GM19467 (cell line): ENCODE measurements around the gene BRD3.
A peak's percentile ranks its signal among the peaks of the same experiment; 100 is the strongest.
"Not testable (repeated sequence)": the region's sequence is repeated elsewhere in the genome, so short reads cannot be mapped to it uniquely, and the experiment has no call there.

Source experiments
- ATAC-seq: cut with Tn5 transposase; IDR thresholded peaks from one replicate; pipeline ENCODE4 v1.9.1; 2021; ENCODE audit warnings: mild to moderate bottlenecking, moderate library complexity; ENCODE audit not compliant: unreplicated experiment

Gene BRD3

DNA sequence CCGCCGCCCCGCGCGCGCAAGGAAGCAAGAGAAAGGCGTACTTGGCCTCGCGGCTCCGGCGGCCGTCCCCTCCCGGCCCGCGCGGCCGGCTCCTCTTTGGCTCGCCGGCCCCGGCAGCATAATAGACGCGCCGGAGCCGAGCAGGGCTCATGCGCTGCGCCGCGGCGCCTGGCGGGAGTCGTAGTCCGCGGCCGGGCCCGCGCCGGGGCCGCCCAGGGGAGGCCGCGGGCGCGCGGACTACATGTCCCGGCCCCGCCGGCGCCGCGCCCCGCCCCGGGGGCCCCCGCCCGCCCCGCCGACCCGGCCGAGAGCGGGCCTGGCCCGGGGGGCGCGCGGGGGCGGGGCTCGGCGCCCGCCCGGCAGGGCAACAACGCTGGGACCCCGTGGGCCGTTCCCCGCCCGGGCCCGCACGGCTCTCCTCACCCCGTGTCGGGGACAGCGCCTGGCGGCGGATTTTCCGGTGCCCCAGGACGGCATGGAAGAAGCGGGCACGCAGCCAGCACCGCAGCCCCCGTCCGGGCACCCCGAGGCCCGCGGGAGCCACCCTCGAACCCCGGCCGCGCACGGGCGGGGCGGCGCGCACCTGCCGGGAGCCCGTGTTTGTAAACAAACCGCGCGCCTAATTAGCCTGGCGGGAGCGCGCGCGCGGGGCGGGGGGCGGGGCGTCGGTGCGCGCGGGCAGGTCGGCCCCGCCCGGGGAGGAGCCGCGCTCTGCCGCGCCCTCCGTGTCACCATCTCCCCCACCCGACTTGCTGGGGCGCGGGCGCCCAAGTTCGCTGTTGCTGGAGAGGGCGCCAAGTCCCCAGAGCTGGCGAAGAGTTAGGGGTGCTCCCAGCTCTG is at the start of gene BRD3:
BRD3 (minus strand) TSS at position 123 of the 840 bp plus-strand sequence. CDS start 14,549 bp downstream, outside the sequence.
- peak; percentile 67 for ATAC-seq

DNA sequence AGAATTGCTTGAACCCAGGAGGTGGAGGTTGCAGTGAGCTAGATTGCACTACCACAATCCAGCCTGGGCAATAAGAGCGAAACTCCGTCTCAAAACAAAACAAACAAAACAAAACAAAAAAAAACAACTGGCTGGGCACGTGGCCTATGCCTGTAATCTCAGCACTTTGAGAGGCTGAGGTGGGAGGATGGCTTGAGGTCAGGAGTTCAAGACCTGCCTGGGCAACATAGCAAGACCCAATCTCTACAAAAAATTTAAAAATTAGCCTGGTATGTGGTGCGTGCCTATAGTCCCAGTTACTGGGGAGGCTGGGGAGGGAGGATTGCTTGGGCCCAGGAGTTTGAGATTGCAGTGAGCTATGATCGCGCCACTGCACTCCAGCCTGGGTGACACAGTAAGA is 44.7 kb upstream of the BRD3 start:
- no peak for ATAC-seq

DNA sequence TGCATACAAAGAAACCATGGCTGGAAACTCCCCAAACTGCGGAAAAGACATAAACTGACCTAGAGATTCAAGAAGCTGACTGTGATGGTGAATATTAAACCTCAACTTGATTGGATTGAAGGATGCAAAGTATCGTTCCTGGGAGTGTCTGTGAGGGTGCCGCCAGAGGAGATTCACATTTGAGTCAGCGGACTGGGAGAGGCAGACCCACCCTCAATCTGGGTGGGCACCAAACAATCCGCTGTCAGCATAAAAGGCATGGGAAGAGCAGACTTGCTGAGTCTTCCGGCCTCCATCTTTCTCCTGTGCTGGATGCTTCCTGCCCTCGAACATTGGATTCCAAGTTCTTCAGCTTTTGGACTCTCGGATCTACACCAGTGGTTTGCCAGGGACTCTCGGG is 43.2 kb upstream of the BRD3 start:
- no peak for ATAC-seq

DNA sequence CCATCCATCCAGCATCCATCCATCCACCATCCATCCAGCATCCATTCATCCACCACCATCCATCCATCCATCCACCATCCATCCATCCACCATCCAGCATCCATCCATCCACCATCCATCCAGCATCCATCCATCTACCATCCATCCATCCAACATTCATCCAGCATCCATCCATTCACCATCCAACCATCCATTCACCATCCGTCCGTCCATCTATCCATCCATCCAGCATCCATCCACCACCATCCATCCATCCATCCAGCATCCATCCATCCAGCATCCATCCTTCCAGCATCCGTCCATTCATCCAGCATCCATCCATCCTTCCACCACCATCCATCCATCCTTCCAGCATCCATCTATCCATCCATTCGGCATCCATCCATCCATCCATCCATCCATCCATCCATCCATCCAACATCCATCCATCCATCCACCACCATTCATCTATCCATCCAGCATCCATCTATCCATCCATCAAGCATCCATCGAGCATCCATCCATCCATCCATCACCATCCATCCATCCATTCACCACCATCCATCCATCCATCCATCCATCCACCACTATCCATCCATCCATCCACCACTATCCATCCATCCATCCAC is 35.7 kb upstream of the BRD3 start:
- ATAC-seq: no peak

DNA sequence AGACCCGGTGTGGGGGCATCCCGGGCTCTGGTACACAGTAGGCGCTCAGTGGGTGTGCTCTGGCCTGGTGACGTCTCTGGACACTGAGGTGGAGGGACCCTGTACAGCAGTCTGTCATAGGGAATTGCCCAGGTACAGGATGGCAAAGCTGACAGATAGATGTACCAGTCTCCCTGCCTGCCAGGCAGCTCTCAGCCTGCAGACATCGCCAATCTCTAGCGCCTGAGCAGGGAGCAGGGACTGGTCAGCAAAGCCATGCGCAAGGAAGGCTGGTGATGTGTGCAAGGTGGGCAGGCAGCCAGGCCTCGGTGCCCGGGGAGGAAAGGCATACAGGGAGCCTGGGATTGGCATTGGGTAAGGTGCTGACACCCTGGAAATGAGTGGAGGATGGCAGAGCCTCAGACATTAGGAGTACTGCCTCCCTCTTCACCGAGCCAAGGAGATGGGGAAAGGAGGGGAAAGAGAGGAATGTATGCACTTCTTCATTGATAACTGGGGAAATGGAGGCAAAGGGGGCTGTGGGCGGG is 33.9 kb upstream of the BRD3 start:
- ATAC-seq: no peak

DNA sequence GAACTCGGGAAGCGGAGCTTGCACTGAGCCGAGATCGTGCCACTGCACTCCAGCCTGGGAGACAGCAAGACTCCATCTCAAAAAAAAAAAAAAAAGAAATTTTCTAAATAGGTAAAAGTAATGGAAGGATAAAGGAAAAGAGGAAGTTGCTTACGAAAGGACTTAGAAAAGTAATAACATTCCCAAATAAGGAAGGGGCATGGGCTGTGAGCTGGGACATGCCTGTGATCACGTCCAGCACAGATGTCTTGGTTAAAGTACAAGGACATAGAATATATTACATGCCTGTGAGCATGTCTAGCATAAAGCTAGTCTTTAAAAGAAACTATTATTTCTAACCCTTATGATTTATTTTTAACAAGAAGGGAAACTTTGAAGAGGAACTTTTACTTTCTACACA is 33.3 kb upstream of the BRD3 start:
- ATAC-seq: not testable (repeated sequence)

DNA sequence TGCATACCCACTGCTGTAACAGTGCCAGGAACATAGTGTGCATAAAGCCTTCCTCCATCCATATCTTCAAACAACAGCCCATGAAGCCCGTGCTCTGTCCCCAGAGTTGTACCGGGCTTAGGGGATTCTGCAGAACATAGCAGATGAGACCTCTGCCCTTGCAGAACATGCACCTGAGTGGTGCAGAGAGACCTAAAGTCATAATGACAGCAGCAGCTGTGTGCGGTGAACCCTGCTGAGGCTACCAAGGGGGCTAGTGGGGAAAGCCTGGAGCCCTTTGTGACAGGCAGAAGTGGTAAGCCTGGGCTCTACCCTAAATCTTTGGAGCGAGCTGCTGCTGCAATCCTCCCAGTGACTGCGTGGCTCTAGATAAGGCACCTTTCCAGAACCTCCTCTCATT is 32.2 kb upstream of the BRD3 start:
- ATAC-seq: no peak

DNA sequence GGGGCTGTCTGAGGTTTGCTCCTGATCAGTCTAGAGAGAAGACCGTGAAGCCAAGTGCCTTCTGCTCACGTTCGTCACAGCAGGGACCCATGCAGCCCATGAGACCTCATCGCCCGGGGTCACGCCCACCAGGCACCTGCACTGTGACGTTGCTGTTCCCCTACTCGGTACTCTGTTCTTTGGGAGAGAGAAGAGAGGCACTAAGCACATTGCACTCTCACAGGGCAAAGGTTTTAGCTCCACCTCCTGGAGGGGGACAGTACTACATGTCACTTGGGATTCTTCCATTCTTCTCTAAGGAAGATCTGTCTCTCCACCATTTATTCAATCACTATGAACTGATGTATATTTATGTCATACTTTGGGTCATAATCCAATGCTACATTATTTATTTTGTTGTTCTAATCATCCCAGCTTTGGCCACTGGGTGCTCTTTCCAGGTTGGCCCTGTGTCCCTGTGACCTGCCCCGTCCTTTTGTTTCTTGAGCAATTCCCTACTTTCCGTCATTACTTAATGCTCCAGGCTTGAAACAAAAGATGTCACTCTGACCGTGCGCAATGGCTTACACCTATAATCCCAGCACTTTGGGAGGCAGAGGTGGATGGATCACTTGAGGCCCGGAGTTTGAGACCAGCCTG is 31.4 kb upstream of the BRD3 start:
- no peak for ATAC-seq

DNA sequence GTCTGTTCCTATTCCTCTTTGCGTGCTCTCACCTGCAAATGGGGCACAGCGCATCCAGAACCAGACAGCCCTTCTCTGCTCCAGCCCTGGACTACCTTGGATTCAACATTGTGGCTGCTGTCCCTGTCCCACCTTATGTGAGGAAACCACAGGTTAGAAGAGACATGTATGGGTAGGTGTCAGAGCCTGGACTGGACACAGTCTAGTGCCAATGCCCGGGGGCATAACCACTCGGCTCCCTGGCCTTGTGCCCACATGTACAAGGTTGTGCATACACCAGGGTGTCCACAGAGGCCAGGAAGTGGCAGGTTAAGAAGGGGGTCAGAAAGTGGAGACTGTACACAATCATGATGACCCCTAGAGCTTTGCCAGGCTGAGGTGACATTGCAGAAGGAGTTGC is 22.1 kb upstream of the BRD3 start:
- ATAC-seq: no peak

DNA sequence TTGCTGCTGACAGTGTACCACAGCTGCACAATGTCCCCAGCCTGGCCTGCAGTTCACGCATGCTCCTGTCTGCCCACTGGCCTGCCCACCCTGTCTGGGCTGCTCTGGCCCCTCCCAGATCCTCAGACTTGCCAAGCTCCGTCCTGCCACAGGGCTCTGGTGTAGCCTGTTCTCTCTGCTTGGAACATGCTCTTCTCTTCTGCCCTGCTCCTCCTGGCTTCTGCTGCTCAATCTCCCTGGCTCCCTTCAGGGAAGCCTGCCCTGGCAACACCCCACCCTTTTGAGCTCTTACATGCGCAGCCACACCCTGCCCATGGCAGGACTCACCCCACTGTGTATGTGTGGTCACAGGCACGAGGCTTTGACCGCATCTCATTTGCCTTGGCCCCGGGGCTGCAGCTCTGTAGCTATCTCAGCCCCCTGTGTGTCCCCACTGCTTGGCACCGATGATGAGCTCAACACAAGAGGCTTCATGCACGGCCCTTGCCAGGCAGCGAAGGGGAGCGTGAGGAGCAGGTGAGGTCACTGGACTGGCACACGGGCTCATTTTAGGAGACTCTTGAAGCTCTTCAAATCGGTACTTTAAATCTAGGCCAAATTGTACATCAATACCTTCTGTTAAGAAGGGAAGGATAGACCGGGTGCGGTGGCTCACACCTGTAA is 20.4 kb upstream of the BRD3 start:
- no peak for ATAC-seq

DNA sequence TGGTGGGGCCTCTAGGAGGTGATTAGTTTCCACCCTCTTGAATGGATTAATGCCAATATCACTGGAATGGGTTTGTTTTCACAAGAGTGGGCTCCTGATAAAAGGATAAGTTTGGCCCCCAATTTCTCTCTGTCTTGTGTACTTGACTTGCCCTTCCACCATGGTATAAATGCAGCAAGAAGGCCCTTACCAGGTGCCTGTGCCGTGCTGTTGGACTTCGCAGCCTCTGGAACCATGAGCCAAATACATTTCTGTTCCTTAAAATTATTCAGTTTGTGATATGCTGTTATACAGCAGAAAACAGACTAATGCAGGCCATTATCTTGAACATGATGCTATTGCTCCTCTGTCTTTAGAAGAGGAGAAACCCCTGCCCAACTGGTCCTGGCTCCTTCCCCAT is 17.8 kb upstream of the BRD3 start:
- no peak for ATAC-seq

DNA sequence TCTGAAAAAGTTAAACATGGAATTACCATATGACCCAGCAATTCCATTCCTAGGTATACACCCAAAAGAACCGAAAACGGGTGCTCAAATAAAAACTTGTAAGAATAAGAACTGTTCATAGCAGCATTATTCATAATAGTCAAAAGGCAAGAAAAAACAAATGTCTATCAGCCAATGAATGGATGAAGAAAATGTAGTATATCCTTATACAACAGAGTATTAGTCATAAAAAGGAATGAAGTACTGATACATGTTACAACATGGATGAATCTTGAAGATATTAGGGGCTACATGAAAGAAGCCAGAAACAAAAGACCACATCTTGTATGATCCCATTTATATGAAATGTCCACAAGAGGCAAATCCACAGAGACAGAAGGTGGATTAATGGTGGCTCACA is 15.6 kb upstream of the BRD3 start:
- ATAC-seq: no peak

DNA sequence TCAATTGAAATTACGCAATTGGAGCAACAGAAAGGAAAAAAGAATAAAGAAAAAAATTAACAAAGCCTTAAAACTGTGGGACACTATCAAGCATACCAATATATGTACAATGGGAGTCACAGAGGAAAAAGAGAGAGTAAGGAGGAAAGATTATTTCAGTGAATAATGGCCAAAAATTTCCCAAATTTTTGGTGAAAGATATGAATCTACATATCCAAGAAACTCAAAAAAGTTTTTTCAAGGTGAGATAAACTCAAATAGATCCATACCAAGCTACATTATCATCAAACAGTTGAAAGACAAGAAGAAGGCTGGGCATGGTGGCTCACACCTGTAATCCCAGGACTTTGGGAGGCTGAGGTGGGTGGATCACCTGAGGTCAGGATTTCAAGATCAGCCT is 8.8 kb upstream of the BRD3 start:
- ATAC-seq: no peak

DNA sequence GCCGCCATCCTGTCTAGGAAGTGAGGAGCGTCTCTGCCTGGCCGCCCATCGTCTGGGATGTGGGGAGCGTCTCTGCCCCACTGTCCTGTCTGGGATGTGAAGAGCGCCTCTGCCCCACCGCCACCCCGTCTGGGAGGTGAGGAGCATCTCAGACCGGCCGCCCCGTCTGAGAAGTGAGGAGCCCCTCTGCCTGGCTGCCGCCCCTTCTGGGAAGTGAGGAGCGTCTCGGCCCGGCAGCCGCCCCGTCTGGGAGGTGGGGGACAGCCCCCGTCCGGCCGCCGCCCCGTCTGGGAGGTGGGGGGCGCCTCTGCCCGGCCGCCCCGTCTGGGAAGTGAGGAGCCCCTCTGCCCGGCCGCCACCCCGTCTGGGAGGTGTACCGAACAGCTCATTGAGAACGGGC is 7.9 kb upstream of the BRD3 start:
- not testable (repeated sequence) for ATAC-seq

DNA sequence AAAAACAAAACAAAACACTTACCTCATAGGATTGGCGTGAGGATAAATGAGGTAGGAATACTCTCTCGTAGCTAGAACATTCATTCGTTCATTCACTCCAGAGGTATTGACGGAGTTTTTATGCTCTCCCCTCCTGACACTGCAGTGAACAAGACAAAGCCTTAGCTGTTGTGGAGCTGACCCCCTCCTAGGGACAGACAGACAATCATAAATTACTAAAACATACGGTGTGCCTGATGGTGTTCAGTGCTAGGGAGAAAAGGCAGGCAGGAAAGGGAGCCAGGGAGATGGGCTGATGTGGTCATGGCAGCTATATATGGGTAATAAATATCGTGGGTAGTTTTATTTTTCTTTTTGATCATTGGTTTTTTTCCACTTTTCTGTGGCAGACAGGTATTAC is 5.7 kb upstream of the BRD3 start:
- no peak for ATAC-seq

DNA sequence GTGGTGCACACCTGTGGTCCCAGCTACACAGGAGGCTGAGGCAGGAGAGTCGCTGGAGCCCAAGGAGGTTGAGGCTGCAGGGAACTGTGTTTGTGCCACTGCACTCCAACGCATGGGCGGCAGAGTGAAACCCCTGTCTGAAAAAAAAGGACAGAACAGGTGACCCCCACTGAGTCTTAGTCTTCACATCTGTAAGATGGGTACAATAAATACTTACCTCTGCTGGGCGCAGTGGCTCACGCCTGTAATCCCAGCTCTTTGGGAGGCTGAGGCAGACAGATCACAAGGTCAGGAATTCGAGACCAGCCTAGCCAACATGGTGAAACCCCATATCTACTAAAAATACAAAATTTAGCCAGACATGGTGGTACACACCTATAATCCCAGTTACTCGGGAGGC is 4.9 kb upstream of the BRD3 start:
- not testable (repeated sequence) for ATAC-seq

DNA sequence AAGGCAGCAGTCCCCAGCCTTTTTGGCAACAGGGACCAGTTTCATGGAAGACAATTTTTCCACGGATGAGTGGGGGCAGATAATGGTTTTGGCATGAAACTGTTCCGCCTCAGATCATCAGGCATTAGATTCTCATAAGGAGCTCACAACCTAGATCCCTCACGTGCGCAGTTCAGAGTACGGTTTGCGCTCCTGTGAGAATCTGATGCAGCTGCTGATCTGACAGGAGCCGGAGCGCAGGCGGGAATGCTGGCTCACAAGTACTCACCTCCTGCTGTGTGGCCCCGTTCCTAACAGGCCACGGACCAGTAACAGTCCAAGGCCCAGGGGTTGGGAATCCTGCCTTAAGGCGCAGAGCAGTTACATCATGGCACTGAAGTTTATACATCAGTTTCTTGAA is 3.3 kb upstream of the BRD3 start:
- no peak for ATAC-seq

DNA sequence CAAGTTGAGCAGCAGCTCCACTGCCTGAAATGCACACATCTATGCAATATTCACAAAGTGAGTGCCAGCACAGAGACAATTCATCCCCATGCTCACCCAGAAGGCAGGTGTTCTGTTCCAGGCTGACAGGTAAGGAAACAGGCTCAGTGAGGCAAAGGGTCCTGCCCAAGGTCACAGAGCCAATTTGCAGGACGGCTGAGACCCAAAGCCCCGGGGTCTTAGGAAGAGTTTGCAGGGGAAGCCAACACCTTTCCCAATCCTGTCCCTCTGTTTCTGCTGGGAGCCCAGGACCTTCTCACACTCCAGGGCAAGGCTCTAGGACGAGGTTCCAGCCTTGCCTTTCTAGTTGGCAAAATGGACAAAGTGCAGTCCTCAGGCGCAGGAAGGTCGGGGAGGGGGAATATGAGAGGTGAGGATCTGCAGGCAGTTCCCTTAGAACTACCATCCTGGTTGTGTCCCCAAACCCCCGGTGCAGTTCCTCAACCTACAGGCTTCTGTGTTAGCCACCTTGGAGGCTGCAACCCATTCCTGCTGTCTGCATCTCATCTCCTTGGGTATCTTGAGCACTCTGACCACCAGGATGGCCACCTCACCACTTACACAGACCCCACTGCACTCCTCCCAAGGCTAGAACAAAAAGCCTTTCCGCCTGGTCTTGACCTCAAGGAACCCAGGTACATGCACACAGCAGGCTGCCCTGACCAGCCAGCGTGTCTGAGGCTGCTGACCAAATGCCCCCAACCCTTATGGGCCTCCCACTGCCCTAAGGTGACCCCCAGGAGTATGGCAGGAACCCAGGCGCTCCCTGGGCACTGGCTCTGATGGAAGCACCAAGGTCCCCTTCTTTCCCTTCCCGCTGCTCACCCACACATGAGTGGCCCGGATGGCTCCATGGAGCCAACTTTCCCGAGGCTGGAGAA is 1.9 kb upstream of the BRD3 start:
- no peak for ATAC-seq

DNA sequence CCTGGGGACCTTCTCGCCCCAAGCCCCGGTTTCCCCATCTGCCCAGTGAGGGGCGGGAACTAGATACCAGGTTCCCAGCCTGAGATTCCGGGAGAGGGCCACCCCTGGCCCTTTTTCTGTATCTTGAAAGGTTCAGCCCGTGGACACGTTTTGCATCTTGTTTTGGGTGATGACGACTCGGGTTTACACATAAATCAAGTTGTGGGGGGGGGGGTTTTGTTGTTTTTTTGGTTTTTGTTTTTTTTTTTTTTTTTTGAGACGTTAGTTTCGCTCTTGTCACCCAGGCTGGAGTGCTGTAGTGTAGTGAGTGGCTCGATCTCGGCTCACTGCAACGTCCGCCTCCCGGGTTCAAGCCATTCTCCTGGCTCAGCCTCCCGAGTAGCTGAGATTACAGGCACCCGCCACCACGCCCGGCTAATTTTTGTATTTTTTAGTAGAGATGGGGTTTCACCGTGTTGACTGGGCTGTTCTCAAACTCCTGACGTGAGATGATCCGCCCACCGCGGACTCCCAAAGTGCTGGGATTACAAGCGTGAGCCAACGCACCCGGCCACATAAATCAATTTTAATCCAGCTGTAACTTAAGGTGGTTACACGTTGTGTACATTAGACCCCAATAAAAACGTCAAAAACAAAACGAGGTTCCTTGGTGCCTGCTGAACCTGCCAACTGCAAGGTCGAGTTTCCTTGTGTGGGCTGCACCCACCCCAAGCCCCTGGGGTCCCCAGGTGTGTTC is 1.1 kb upstream of the BRD3 start:
- ATAC-seq: no peak
